ENCODE data around the gene MYRF.
A peak's percentile ranks its signal among the peaks of the same experiment; 100 is the strongest.

The MYRF gene

DNA sequence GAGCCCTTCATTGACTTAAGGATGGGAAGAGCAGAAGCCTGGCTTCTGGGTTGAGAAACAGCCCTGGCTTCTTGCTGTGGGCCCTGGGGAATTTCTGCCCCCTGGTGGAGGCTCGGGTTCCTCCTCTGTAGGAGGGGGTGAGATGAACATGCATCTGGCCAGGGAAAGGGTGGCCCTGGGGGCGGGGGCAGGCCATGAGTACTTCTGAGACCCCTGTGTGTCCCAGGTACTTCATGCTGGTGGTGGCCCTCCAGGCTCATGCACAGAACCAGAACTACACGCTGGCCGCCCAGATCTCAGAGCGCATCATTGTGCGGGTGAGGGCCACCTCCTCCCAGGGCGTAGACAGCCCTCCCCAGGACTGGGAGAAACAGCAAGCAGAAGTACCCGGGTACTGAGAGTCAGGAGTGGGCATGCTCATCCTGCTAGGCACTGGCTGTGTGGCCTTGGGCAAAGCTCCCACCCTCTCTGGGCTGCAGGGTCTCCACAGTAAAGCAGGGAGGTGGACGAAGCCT, 24.2 kb downstream of the MYRF start:
- peak; percentile 23 for DNase-seq (ENCODE audit: low read depth)

DNA sequence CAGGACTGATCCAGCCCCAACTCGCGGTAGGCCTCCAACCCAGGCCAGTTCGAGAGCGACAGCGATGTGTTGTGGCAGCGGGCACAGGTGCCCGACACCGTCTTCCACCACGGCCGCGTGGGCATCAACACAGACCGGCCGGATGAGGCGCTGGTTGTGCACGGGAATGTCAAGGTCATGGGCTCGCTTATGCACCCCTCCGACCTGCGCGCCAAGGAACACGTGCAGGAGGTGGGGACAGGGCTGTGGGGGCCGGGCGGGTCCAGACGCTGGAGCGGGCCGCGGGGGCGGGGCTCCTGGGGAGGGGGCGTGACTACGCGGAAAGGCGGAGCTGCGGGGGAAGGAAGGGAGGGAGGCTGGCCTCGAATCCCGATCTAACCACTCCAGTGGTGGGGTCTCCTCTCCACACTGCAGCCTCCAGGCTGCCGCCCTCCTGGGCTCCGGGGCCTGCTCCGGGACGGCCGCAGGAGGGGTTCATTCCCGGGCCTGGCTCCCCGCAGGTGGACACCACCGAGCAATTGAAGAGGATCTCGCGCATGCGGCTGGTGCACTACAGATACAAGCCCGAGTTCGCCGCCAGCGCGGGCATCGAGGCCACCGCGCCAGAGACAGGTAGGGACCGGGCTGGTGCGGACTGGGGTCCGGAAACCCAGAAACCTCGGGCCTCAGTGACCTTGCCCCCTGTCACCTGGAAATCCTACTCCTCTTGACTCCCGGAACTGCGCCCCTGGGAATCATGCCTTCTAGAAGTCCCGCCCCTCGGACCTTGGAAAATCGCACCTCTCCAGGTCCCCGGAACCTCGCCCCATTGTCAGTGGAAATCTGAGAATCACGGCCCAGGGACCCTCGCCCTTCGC, 25.0 kb downstream of the MYRF start:
- peak; percentile 48 for DNase-seq (ENCODE audit: low read depth)

DNA sequence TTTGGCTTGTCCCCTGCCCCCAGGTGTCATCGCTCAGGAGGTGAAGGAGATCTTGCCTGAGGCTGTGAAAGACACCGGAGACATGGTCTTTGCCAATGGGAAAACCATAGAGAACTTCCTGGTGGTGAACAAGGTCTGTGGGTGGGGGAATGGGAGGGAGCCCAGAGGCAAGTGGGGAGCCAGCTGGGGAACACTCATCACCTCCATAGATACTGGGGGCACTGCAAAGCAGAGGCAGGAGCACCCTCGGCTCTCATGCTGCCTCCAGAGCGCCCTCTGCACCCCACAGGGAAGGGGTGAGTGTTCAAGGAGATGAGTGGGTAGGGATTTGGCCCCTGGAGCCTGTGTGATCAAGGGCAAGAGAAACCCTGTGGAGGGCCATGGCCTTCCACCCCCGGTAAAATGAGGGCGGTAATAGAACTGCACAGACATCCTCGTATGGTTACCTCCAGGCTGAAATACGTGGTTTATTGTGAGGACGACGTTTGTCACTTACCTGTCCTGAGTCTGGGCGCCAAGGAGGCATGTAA, 26.0 kb downstream of the MYRF start:
- DNase-seq (ENCODE audit: low read depth), result no peak

DNA sequence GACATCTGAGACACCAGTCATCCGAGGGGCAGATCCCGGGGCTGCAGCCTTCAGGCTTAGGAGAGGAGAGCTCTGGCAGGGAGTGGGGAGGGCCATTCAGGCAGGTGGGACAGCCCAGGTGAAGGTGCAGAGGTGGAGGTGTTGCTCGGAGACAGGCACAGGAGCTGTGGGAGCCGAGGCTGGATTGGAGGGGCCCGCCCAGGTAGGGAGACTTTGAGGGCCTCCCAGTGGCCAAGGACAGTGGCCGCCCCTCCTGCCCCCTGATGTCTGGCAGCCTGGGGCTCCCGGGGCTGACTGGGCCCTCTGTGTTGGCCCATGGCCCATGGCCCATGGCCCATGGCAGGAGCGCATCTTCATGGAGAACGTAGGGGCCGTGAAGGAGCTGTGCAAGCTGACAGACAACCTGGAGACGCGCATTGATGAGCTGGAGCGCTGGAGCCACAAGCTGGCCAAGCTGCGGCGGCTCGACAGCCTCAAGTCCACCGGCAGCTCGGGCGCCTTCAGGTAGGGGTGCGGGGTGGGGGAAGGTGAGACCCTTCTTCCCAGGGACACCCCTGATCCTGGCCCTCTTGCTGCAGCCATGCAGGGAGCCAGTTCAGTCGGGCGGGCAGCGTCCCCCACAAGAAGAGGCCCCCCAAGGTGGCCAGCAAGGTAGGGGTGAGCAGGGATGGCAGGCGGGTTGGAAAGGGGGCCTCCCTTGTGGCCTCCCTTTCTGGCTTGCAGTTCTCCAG, 26.6 kb downstream of the MYRF start:
- DNase-seq (ENCODE audit: low read depth), result no peak

DNA sequence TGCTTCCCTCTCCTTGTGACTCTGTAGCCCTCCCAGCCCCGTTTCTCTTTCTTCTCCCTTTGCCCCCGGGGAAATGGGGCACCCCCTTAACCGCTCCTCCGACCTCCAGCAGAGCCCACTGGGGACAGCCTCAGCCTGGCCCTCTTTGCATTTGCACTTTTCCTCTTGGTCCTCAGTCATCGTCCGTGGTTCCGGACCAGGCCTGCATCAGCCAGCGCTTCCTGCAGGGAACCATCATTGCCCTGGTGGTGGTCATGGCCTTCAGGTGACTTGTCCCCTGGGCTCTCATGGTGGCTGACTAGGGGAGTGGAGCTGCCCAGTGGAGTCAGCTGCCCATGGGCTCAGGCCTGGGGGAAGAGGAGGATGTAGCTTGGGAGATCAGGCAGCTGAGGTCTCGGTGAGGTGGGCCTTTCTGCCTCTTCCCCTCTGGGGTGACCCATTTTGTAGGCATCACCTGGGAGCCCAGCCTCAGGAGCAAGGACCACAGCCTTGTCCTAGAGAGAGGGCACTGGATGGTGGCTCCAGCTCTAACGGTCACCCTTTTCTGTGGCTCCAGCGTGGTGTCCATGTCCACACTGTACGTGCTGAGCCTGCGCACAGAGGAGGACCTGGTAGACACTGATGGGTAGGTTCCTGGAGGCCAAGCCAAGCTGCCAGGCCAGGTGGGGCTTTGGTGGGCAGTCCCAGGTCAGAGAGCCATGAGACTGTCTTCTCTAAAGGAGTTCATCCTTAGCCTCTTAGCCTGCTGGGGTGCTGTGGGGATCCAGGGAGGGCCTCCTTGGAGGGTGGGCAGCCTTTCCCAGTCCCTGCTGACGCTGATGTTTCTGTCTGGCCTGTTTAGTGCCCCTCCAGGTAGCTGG, 27.5 kb downstream of the MYRF start:
- DNase-seq (ENCODE audit: low read depth), result no peak

DNA sequence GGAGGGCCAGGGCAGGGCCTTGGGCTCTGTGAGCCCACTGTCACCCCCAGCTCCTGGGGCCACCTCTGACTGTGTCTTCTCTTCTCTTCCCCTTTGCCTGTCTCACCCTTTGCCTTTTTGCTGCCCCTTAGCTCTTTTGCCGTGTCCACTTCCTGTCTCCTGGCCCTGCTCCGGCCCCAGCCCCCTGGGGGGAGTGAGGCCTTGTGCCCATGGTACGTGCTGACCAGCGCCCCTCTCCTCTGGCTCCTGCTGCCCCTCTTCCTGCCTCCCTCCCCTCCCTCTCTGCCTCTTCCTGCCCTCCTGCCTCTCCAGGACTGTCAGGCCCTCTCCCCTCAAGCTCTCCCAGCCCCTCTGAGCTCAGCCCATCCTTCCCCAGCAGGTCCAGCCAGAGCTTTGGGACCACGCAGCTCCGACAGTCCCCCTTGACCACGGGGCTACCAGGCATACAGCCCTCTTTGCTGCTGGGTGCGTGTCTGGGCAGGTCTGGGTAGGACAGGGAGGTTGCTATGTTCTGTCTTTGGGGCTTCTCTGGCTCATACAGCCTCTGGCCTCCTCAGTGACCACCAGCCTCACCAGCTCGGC, 28.2 kb downstream of the MYRF start:
- no peak for DNase-seq (ENCODE audit: low read depth)

DNA sequence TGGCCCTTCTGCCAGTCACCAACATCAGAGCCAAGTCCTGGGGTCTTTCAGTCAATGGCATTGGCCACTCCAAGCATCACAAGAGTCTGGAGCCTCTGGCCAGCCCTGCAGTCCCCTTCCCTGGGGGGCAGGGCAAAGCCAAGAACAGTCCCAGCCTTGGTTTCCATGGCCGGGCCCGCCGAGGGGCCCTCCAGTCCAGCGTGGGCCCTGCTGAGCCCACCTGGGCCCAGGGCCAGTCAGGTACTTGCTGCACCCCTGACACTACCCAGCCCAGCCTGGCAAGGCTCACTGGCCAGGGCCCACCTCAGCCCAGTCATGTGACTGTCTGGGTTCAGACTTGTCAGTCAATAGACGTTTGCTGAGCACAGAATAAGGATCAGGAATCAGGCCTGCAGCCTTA, 29.1 kb downstream of the MYRF start:
- no peak for DNase-seq (ENCODE audit: low read depth)

DNA sequence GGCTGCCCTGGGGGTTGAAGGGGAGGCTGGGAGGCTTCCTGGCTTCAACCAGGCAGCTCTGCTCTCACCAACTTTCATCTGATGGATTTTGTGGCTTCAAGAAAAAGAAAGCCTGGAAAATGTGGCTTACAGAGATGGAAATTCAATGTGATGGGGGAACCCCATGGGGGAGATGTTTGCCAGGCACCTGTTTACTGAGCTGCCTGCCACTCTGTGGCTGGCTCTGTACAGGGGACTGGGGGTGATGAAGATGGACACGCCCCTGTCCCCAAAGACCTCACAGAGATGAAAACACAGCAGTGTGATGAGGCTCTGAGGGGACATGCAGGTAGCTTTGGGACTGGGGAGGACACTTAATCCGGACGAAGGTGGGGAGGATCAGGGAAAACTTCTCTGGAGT, 29.9 kb downstream of the MYRF start:
- DNase-seq (ENCODE audit: low read depth), result no peak

DNA sequence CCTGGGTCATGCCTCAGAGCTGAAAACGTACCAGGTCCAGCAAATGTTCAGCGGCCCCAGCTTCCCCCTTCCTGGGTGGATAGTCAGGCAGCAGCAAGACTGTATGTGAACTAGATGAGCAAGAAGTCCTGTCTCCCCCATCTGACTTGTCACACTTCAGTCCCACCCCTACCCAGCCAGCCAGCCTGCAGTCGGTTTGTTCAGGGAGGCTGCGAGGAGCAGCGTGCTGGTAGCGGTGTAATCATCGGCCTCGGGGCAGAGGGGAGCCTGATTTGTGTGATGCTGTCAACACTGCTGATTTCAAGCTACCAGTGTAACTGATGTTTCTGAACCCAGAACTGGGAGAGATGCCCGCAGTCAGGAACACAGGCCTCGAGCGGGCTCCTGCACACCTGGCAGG, 30.4 kb downstream of the MYRF start:
- no peak for DNase-seq (ENCODE audit: low read depth)

DNA sequence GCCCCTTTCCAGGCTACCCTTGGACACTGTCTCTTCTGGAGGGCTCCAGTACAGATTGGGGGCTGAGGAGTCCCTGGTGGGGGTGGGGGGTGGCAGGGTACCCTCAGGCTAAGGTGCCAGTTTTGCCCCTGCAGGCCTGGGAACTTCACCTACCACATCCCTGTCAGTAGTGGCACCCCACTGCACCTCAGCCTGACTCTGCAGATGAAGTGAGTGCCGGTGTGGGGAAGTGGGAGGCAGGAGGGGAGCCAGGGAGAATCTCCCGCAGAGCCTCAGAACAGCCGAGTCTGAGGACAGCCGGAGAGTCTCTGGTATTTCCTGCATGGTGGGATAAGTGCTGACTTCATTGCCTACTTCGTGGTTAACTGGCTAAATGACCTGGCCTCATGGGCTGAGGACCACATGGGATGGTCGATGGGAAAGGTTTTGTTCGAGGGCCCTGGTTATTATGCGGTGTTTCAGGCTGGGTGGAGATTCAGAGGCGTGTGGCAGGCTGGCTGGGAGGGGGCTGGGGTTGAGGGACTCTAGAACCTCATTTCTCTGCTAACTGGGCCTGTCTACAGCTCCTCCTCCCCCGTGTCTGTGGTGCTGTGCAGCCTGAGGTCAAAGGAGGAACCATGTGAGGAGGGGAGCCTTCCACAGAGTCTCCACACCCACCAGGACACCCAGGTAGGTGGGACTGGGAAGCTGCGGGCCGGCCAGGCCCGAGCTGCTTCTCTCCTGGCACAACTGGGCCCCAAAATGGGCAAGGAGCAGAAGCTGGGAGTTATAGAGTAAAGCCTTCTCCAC, 31.5 kb downstream of the MYRF start:
- no peak for DNase-seq (ENCODE audit: low read depth)

DNA sequence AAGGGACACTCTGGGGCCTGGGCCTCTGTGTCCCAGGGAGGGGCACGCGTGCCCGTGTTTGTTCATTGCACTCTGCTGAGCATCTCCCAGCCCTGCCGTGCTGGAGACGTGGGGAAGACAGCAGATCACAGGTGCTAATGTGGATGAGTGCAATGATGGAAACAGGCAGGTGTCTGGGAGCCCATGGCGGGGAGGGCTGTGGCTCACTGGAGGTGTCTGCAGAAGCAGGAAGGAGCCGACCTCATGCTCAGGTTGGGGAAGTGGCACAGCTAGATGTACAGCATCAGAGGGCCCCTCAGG, 32.0 kb downstream of the MYRF start:
- DNase-seq (ENCODE audit: low read depth), result no peak

DNA sequence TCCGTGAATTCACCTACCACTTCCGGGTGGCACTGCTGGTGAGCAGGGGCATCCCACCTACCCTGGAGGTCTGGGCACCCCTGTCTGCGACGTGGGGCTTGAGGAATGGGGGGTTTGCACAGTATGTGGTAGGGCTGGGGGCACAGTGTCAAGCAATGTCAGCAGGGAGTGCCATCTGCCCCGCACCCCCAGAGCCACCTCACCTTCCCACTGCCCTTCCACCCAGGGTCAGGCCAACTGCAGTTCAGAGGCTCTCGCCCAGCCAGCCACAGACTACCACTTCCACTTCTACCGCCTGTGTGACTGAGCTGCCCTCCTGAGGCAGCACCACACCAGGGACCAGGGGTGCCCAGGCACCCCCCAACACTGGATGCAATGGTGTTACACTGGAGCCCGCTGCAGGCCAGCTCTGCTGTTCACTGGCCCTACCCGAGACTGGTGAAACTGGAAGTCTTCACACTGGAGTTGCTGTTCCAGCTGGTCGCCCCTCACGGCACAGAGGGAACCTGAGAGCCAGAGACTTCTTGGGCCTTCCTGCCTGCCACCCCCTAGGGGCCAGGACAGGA, 33.5 kb downstream of the MYRF start:
- DNase-seq (ENCODE audit: low read depth), result no peak

DNA sequence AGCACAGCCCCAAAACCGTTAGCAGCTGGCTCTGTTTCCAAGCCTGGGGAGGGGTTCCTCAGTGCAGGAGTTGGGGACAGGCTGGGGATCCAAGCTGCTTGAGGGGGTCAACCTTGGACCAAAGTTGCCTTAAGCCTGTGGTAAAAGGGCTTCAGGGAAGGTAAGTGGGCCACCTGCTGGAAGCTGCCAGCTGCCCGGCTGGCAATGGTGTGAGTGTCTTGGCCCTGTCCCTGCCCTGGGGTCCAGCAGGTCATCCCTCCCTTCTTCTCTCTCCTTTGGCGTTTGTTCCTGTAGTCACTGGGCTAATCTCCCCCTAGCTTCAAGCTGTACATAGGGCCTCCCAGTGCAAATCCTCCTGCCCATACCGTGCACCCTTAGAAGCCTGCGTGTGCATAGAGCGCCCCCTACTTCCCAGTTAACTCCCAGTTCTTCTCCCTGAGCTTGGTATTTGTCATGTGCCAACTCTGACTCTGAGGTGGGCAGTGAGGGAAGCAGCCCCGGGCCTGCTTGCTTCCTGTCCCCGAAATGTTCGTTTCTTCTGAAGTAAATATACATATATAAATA, 35.6 kb downstream of the MYRF start:
- no peak for DNase-seq (ENCODE audit: low read depth)

DNA sequence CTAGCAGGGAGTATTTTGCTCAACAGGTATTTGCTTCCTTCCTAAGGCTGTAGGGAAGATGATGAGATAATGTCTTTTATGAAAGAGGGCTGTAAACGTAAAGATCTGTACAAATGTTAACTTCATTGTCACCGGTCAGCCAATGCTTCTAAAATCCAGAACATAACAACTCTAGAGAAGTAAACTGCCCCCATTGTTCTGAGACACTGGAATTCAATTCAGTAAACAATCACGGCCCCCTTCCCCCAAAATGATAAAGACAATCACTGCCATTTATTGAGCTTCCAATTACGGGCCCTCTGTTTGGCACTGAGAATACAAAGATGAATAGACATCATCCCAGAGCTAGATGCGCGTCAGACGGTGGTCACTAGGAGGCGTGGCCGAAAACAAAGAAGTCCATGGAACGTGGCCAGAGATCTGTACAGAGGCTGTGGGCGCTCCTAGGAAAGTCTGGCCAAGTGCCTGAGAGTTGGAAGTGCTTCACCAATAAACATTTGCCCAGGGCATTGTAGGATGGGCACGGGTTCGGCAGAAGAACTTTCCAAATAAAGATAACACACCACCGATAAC, 39.4 kb downstream of the MYRF start:
- DNase-seq (ENCODE audit: low read depth), result no peak

DNA sequence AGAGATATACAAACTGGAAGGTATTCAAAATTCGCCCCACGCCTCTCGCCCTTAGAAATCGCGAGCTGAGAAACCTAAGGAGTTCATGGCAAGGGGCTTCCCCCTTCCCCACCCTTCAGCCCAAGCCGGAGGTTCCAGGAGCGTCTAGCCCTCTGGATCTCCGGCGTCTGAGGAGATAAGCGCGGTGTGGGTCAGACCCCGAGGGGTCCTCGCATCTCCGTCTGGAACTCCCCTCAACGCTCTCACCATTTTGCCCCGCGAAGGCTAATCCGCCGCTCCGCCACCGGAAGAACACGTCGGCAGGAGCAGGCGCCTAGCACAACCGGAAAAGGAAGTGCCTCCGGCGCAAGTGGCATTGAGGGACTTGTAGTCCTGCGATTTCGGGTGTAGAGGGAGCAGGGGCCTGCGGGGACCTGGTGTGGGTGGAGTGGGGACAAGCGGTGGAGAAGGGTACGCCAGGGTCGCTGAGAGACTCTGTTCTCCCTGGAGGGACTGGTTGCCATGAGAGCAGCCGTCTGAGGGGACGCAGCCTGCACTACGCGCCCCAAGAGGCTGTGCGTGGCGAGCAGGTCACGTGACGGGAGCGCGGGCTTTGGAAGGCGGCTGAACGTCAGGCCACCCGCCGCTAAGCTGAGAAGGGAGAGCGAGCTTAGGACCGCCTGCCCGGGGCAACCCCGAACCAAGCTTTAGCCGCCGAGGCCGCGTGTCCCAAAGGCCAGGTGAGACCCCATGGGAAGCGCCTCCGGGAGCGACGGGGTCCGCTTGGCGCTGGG, 40.1 kb downstream of the MYRF start, which contains the start of the genes FEN1 and TMEM258:
FEN1 (plus strand) TSS at position 602 of the 773 bp plus-strand sequence. CDS start 2,451 bp downstream, outside the sequence.
TMEM258 (minus strand) TSS at position 290 of the 773 bp plus-strand sequence; CDS start at position 249, 41 bp downstream.
- DNase-seq (ENCODE audit: low read depth), result peak; percentile 78

DNA sequence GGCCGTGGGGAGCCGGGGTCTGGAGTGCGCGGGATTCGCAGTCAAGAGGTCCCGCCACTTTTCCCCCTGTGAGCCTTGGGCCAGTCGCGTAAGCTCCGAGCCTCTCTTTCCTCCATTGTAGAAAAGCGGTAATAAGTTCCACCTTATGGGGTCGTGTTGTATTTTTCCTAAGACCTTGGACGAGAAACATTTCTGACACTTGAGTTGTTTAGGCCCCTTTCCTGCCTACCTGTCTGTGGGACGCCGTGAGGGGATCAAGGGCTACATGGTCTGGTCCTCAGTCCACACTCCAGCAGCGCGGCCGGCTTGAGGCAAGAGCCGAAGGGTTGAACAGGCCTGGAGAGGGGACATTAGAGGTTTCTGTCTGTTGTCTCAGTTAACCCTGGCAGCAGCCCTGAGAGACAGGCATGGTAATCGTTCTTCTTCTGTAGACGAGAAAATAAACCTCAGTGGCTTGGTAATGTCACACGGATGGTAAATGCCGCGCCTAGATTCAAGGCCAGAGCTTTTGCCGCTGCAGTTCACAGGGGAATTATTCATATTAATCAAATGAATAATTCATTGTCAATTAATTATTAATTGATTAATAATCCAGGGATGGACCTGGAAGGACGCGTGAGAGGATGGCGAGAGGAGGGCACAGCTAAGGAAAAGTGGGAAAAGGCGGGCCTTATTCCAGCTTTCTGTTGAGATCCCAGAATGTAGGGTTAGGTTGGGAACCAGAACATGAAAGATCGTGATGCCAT, 40.8 kb downstream of the MYRF start:
- DNase-seq (ENCODE audit: low read depth), result no peak

DNA sequence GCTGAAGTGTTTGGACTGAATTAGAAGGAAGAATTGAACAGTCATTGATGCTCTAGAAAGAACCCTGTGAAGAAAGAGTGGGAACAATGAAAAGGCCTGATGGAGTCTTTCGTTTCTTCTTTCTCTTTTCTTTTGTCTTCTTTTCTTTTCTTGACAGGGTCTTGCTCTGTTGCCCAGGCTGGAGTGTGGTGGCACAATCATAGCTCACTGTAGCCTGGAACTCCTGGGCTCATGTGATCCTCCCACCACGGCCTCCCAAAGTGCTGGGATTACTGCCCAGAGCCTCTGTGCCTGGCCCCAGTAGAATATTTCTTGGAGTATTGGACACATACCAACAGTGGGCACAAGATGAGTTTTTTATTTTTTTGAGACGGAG, 41.4 kb downstream of the MYRF start:
- no peak for DNase-seq (ENCODE audit: low read depth)

DNA sequence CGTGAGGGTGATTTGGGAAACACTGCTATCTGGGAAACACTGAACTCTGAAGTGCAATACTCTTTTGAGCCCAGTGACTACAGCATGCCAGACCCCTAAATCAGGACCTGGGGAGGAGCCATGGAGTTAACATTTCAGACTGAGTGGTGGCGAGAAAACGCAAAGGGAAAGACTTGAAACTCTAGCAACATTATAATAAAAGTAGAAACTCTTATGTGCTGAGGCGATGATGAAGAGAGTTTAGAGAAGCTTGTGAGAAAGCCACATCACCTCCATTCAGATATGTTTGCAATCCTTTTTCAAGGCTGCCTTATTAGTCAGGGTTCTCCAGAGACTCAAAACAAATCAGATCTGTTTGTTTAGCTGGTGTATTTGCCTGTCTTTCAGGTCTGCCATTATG, 42.1 kb downstream of the MYRF start:
- DNase-seq (ENCODE audit: low read depth), result no peak
